Fibroblast of lung (primary cell): ENCODE measurements around the gene CFAP119. TPM values are rescaled to one million over a fixed set of nuclear protein-coding genes. Genes with fewer than 3 reads are reported as not detected.

Source experiments
- DNase-seq, 2 donors: peaks; one replicate each; pipeline versions ENCODE4 v3.0.0 to v3.0.0-alpha.2; 2010; ENCODE audit warnings: low read depth in 2 of 2
- H2AFZ ChIP-seq: 2 replicates; pipeline ENCODE4 v1.5.1; 2012; ENCODE audit warnings: low read length, control low read depth, inconsistent platforms
- H3K27ac ChIP-seq: 2 replicates; pipeline ENCODE4 v1.5.1; 2011; ENCODE audit warnings: low read length, control low read depth; ENCODE audit not compliant: insufficient read depth
- H3K27me3 ChIP-seq: 2 replicates; pipeline ENCODE4 v1.5.1; 2011; ENCODE audit warnings: mild to moderate bottlenecking, low read length; ENCODE audit not compliant: control insufficient read depth, insufficient read depth
- H3K36me3 ChIP-seq: 2 replicates; pipeline ENCODE4 v1.5.1; 2011; ENCODE audit warnings: low read length; ENCODE audit not compliant: control insufficient read depth, insufficient read depth
- H3K4me1 ChIP-seq: 2 replicates; pipeline ENCODE4 v1.5.1; 2011; ENCODE audit warnings: low read length; ENCODE audit not compliant: control insufficient read depth, insufficient read depth; ENCODE audit errors: extremely low read depth
- H3K4me2 ChIP-seq: 2 replicates; pipeline ENCODE4 v1.5.1; 2011; ENCODE audit warnings: low read length, control low read depth; ENCODE audit not compliant: insufficient read depth; ENCODE audit errors: extremely low read depth
- H3K4me3 ChIP-seq, 4 experiments: fragments of 200-600 bp in 1 of 4; sonication (generic) in 1 of 4; replicated peaks in 1 of 4; 2 replicates each; pipeline ENCODE4 v1.5.1; 2011 to 2016; ENCODE audit warnings: low read length in 4 of 4, low read depth in 3 of 4, mild to moderate bottlenecking in 3 of 4, control low read depth in 2 of 4, inconsistent platforms in 1 of 4, mixed read lengths in 1 of 4; ENCODE audit not compliant: insufficient read depth in 1 of 4; ENCODE audit errors: control extremely low read depth in 1 of 4
- H3K79me2 ChIP-seq: 2 replicates; pipeline ENCODE4 v1.5.1; 2012; ENCODE audit warnings: mild to moderate bottlenecking, low read length, inconsistent platforms; ENCODE audit not compliant: control insufficient read depth, insufficient read depth
- H3K9ac ChIP-seq: 2 replicates; pipeline ENCODE4 v1.5.1; 2011; ENCODE audit warnings: mild to moderate bottlenecking, low read length, control low read depth; ENCODE audit not compliant: insufficient read depth
- H3K9me3 ChIP-seq: 2 replicates; pipeline ENCODE4 v1.5.1; 2012; ENCODE audit warnings: low read depth, low read length; ENCODE audit not compliant: control insufficient read depth, insufficient read depth
- H4K20me1 ChIP-seq: 2 replicates; pipeline ENCODE4 v1.5.1; 2011; ENCODE audit warnings: low read length; ENCODE audit not compliant: control insufficient read depth, insufficient read depth; ENCODE audit errors: extremely low read depth
- CTCF ChIP-seq, 2 donors: IDR thresholded peaks in 1 of 2; conservative IDR thresholded peaks in 1 of 2; 1 replicate in 1 of 2; 2 replicates in 1 of 2; pipeline ENCODE4 v1.5.1; 2011 to 2012; ENCODE audit warnings: low read length in 2 of 2, control low read depth in 1 of 2, inconsistent platforms in 1 of 2, low read depth in 1 of 2, mild to moderate bottlenecking in 1 of 2
- EZH2 ChIP-seq: IDR thresholded peaks from 2 replicates; pipeline ENCODE4 v1.5.1; 2012; ENCODE audit warnings: low read length, control low read depth, mild to moderate bottlenecking; ENCODE audit errors: missing control alignments
- polyA plus RNA-seq, 2 donors: library from polyadenylated mRNA; depleted of rRNA in 1 of 2; stranded (reverse) in 1 of 2; unstranded in 1 of 2; fragments of >200 nt; gene quantifications; 2 replicates each; pipeline ENCODE4 v1.2.1, GENCODE V29; 2011 to 2012; ENCODE audit warnings: missing spikeins in 1 of 2
- total RNA-seq: library from RNA; depleted of rRNA; stranded (reverse); fragments of >200 nt; gene quantifications from 2 replicates; pipeline ENCODE4 v1.2.1, GENCODE V29; 2014

Gene CFAP119
- total and polyA plus RNA-seq, 2 donors (not counting 1 experiment from before 2014, with no cell fraction given) = 1.3 to 1.5 TPM

- peaks cover 22% of the 10 kb centered on the region for H3K36me3 ChIP-seq
- H3K27me3 ChIP-seq = no peaks in the 10 kb centered on the region
- no peak for DNase-seq
These were observed 2.8 kb downstream of the CFAP119 start for GRCh38 chr16:30758988-30759491.

GRCh38 chr16:30757316-30757715 lies 4.5 kb downstream of the CFAP119 start:
- Histone ChIP-seq H3K79me2 (peaks cover 1% of the 10 kb centered on the region), H3K27me3 (no peaks in the 10 kb centered on the region), H3K4me2 (no peak overlapping the region), H3K9ac (no peak overlapping the region), H3K4me1 (peaks cover 8% of the 10 kb centered on the region), H3K27ac (no peak overlapping the region), H3K4me3 (no peak overlapping the region), H3K9me3 (no peaks in the 10 kb centered on the region), H3K36me3 (peaks cover 21% of the 10 kb centered on the region), H4K20me1 (no peaks in the 10 kb centered on the region), H2AFZ (no peak overlapping the region)
- TF ChIP-seq EZH2 = no peak
- no peak for TF ChIP-seq CTCF (conservative IDR thresholded peaks at IDR 0.05 in 1 of 2, IDR thresholded peaks at IDR 0.05 in 1 of 2; ENCODE audit: low read depth in 1 of 2, low read length in 2 of 2)
- DNase-seq = no peak

More at GRCh38 chr16:30758988-30759491, 2.8 kb downstream of the CFAP119 start:
- Histone ChIP-seq H3K27ac (no peak overlapping the region), H3K4me3 (no peak overlapping the region), H3K4me1 (peaks cover 14% of the 10 kb centered on the region), H3K9me3 (no peaks in the 10 kb centered on the region), H3K9ac (no peak overlapping the region), H4K20me1 (no peaks in the 10 kb centered on the region), H3K79me2 (peaks cover 19% of the 10 kb centered on the region), H3K4me2 (no peak overlapping the region), H2AFZ (no peak overlapping the region)
- TF ChIP-seq EZH2 = no peak
- no peak for TF ChIP-seq CTCF (conservative IDR thresholded peaks at IDR 0.05 in 1 of 2, IDR thresholded peaks at IDR 0.05 in 1 of 2; ENCODE audit: low read depth in 1 of 2, low read length in 2 of 2)

- DNase-seq = no peak
- H3K27me3 ChIP-seq = no peaks in the 10 kb centered on the region
- no peak overlapping the region for H2AFZ ChIP-seq
- no peak overlapping the region for H3K27ac ChIP-seq
- H3K4me3 ChIP-seq = no peak overlapping the region
- no peaks in the 10 kb centered on the region for H4K20me1 ChIP-seq
- no peaks in the 10 kb centered on the region for H3K9me3 ChIP-seq
- peaks cover 21% of the 10 kb centered on the region for H3K36me3 ChIP-seq
- H3K9ac ChIP-seq = no peak overlapping the region
- no peaks in the 10 kb centered on the region for H3K79me2 ChIP-seq
- H3K4me1 ChIP-seq = peaks cover 8% of the 10 kb centered on the region
- TF ChIP-seq CTCF (conservative IDR thresholded peaks at IDR 0.05 in 1 of 2, IDR thresholded peaks at IDR 0.05 in 1 of 2; ENCODE audit: low read depth in 1 of 2, low read length in 2 of 2) (no peak), EZH2 (no peak)
- no peak overlapping the region for H3K4me2 ChIP-seq
These were observed 5.1 kb downstream of the CFAP119 start for GRCh38 chr16:30756781-30757100.
